Measurements from ENCODE around the gene CCNJL. TPM values are rescaled to one million over a fixed set of nuclear protein-coding genes. Genes with fewer than 3 reads are reported as not detected.

Gene CCNJL
- total and polyA plus RNA-seq, 2 experiments from 2014 or later, result 8.1 to 10.8 TPM

DNA sequence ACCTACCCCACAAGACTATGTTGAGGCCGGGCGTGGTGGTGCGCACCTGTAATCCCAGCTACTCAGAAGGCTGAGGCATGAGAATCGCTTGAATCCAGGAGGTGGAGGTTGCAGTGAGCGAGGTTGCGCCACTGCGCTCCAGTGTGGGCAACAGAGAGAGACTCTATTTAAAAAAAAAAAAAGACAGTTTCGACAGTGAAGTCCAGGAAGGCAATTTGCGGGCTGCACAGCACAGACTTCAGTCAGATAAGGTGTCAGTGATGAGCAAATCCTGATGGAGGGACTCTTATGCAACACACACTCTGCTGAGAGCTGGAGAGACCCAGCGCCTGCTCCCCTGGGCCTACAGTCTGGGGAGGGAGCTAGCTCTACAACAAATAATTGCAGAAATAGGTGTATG lies 14.2 kb downstream of the CCNJL start:
- Histone ChIP-seq H3K9me2 (replicated peaks; ENCODE audit: insufficient read depth) (no peaks in the 10 kb centered on the region), H3K36me3 (replicated peaks; ENCODE audit: insufficient read depth, low read depth) (no peaks in the 10 kb centered on the region), H3K4me3 (no peak overlapping the region), H3K27ac (no peak overlapping the region), H3K4me1 (ENCODE audit: insufficient read depth) (no peaks in the 10 kb centered on the region), H4K20me1 (ENCODE audit: insufficient read depth, poor library complexity, severe bottlenecking) (no peaks in the 10 kb centered on the region), H3K79me2 (peaks cover 80% of the 10 kb centered on the region), H3K9me3 (ENCODE audit: low read depth) (no peaks in the 10 kb centered on the region), H2AFZ (no peak overlapping the region), H3K27me3 (no peaks in the 10 kb centered on the region), H3K4me2 (no peak overlapping the region)
- TF ChIP-seq EZH2phosphoT487 (IDR thresholded peaks at IDR 0.05; ENCODE audit: low read depth, severe bottlenecking, unreplicated experiment) (no peak), EZH2 (IDR thresholded peaks at IDR 0.05; ENCODE audit: borderline replicate concordance) (no peak)
- TF ChIP-seq, protein P1, sequence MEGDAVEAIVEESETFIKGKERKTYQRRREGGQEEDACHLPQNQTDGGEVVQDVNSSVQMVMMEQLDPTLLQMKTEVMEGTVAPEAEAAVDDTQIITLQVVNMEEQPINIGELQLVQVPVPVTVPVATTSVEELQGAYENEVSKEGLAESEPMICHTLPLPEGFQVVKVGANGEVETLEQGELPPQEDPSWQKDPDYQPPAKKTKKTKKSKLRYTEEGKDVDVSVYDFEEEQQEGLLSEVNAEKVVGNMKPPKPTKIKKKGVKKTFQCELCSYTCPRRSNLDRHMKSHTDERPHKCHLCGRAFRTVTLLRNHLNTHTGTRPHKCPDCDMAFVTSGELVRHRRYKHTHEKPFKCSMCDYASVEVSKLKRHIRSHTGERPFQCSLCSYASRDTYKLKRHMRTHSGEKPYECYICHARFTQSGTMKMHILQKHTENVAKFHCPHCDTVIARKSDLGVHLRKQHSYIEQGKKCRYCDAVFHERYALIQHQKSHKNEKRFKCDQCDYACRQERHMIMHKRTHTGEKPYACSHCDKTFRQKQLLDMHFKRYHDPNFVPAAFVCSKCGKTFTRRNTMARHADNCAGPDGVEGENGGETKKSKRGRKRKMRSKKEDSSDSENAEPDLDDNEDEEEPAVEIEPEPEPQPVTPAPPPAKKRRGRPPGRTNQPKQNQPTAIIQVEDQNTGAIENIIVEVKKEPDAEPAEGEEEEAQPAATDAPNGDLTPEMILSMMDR (IDR thresholded peaks at IDR 0.05; ENCODE audit: poor library complexity), result no peak
- 86% methylated on average over 10 of the region's 10 CpGs for WGBS (ENCODE audit: low lambda C conversion rate, missing lambda C conversion rate)
- DNase-seq (ENCODE audit: low spot score), result no peak

DNA sequence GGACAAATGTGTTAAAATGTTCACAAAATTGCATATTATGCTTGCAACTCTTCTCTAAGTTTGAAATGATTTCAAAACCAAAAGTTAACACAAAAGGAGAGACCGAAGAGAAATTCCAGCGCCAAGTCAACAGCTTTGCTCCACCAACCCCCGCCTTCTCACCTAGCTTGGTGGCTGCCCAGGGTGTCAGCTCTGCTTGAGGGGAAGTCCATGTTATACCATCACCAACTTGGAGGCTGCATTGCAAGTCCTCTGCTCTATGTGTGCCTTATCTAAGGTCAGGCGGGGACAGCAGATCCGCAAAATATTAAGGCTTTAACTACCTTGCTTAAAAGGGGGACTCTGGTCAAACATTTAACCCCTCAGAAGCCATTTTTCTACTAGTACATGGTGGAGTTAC lies 14.6 kb downstream of the CCNJL start:
- Histone ChIP-seq H3K9me3 (ENCODE audit: low read depth) (no peaks in the 10 kb centered on the region), H3K27me3 (no peaks in the 10 kb centered on the region), H3K4me3 (no peak overlapping the region), H3K9me2 (replicated peaks; ENCODE audit: insufficient read depth) (no peaks in the 10 kb centered on the region), H3K79me2 (peaks cover 80% of the 10 kb centered on the region), H3K36me3 (replicated peaks; ENCODE audit: insufficient read depth, low read depth) (no peaks in the 10 kb centered on the region), H2AFZ (no peak overlapping the region), H4K20me1 (ENCODE audit: insufficient read depth, poor library complexity, severe bottlenecking) (no peaks in the 10 kb centered on the region), H3K4me1 (ENCODE audit: insufficient read depth) (no peaks in the 10 kb centered on the region), H3K4me2 (no peak overlapping the region), H3K27ac (no peak overlapping the region)
- TF ChIP-seq EZH2 (IDR thresholded peaks at IDR 0.05; ENCODE audit: borderline replicate concordance), result no peak
- no peak for DNase-seq (ENCODE audit: low spot score)
- 84% methylated on average over 5 of the region's 5 CpGs for WGBS (ENCODE audit: low lambda C conversion rate, missing lambda C conversion rate)

DNA sequence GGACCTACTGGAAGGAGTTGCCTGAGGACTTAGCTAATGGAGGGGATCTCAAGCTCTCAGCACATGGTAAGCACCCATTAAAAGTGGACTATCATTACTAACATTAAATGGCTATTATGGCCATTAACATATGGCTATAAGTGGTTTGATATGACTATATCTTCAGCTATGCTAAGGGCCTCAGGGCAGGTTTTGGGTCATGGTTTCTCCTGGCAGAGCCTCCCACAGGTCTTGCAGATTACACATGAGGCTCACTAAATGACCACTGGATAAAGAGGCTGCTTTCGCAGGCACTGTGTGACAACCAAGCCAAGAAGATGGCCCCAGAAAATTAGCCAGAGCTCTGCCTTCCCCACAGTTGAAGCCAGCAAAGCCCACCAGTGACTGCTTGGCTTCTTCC lies 15.4 kb downstream of the CCNJL start:
- WGBS (ENCODE audit: low lambda C conversion rate, missing lambda C conversion rate), result 95% methylated on average over 1 of the region's 1 CpG
- no peak for DNase-seq (ENCODE audit: low spot score)

DNA sequence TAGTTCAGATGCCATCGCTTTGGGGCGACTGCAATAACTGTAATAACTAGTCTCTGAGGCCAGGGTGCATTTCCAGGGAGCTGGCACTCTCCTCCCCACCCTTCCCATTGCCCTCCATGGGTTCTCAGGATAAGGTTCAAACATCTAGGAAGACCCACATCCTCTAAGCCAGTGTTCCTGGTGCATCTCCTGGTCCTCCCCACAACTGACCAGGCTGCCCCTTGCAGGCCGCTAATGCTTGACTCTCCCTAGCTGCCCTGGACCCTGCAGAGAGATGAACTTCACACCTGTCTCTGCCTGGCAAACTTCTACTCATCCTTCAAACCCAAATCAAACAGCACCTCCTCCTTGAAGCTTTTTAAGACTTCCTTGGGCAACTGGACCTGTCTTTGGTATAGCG lies 15.9 kb downstream of the CCNJL start:
- no peaks in the 10 kb centered on the region for H4K20me1 ChIP-seq (ENCODE audit: insufficient read depth, poor library complexity, severe bottlenecking)
- H3K79me2 ChIP-seq, result peaks cover 90% of the 10 kb centered on the region
- WGBS (ENCODE audit: low lambda C conversion rate, missing lambda C conversion rate), result 99% methylated on average over 4 of the region's 4 CpGs

More for the DNA sequence above, 15.4 kb downstream of the CCNJL start:
- no peaks in the 10 kb centered on the region for H3K36me3 ChIP-seq (replicated peaks; ENCODE audit: insufficient read depth, low read depth)
- no peaks in the 10 kb centered on the region for H4K20me1 ChIP-seq (ENCODE audit: insufficient read depth, poor library complexity, severe bottlenecking)
- H3K9me2 ChIP-seq (replicated peaks; ENCODE audit: insufficient read depth), result no peaks in the 10 kb centered on the region
- H3K4me1 ChIP-seq (ENCODE audit: insufficient read depth), result no peaks in the 10 kb centered on the region
- no peaks in the 10 kb centered on the region for H3K9me3 ChIP-seq (ENCODE audit: low read depth)
- H3K79me2 ChIP-seq, result peaks cover 87% of the 10 kb centered on the region
- no peak overlapping the region for H3K4me2 ChIP-seq
- TF ChIP-seq EZH2phosphoT487 (IDR thresholded peaks at IDR 0.05; ENCODE audit: low read depth, severe bottlenecking, unreplicated experiment) (no peak), EZH2 (IDR thresholded peaks at IDR 0.05; ENCODE audit: borderline replicate concordance) (no peak)
- TF ChIP-seq, protein P1 (IDR thresholded peaks at IDR 0.05; ENCODE audit: poor library complexity), result no peak
- H3K27ac ChIP-seq, result no peak overlapping the region
- H2AFZ ChIP-seq, result no peak overlapping the region
- no peaks in the 10 kb centered on the region for H3K27me3 ChIP-seq
- H3K4me3 ChIP-seq, result no peak overlapping the region

More for the DNA sequence above, 15.9 kb downstream of the CCNJL start:
- no peak overlapping the region for H3K27ac ChIP-seq
- no peaks in the 10 kb centered on the region for H3K9me2 ChIP-seq (replicated peaks; ENCODE audit: insufficient read depth)
- no peaks in the 10 kb centered on the region for H3K27me3 ChIP-seq
- no peak overlapping the region for H3K4me3 ChIP-seq
- H2AFZ ChIP-seq, result no peak overlapping the region
- H3K4me1 ChIP-seq (ENCODE audit: insufficient read depth), result no peaks in the 10 kb centered on the region
- DNase-seq (ENCODE audit: low spot score), result no peak
- no peaks in the 10 kb centered on the region for H3K9me3 ChIP-seq (ENCODE audit: low read depth)
- TF ChIP-seq EZH2phosphoT487 (IDR thresholded peaks at IDR 0.05; ENCODE audit: low read depth, severe bottlenecking, unreplicated experiment) (no peak), EZH2 (IDR thresholded peaks at IDR 0.05; ENCODE audit: borderline replicate concordance) (no peak)
- TF ChIP-seq, protein P1 (IDR thresholded peaks at IDR 0.05; ENCODE audit: poor library complexity), result no peak
- no peaks in the 10 kb centered on the region for H3K36me3 ChIP-seq (replicated peaks; ENCODE audit: insufficient read depth, low read depth)
- H3K4me2 ChIP-seq, result no peak overlapping the region

Data from hepatocyte (in vitro differentiated cells).